ENCODE results near the gene RYK. TPM values are rescaled to one million over a fixed set of nuclear protein-coding genes. Genes with fewer than 3 reads are reported as not detected.

RYK gene
- total RNA-seq, result 10 to 100 TPM; 36.1 to 43.2 TPM

DNA sequence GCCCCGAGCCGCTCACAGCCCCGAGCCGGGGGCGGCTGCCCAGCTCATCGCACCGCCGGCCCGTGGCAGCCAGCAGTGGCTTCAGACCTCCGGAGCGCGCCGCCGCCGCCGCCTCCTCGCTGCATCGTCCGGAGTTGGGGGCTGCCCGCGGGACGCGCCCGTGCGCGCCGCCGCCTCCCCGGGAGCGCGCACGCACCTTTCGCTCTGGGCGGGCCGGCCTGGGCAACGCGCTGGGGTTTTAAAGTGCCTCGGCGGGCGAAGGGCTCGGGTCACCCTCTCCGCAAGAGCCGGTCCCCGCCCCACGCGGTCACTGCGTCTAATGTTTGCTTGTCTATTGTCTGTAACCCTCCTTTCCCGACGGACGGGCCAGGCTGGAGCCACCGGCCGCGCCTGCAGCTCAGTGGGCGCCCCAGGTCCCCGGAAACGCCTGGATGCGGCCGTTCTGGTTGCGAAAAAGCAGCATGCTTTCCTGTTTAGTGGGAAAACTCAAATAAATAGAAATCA, at the start of gene RYK:
Gene RYK, minus strand, starts transcription at position 143 of the 504 bp plus-strand sequence. CDS start 205 bp downstream, outside the sequence.
- intact Hi-C loops (cut with DNase I), result no loop called here
- H3K27me3 ChIP-seq, result no peaks in the 10 kb centered on the region
- H3K4me3 ChIP-seq, result peak within 1 kb of the TSS; percentile 53 to 77
- peaks cover 26% of the 10 kb centered on the region for H3K4me1 ChIP-seq
- DNase-seq, result peak; percentile 76 to 85 (median 80)
- peak within 1 kb of the TSS; percentile 74 to 88 (median 88) for H3K27ac ChIP-seq
- no peaks in the 10 kb centered on the region for H3K9me3 ChIP-seq
- 0% methylated on average over 15 to 28 of the region's 59 CpGs for WGBS, 2 donors
- TF ChIP-seq, protein P1, sequence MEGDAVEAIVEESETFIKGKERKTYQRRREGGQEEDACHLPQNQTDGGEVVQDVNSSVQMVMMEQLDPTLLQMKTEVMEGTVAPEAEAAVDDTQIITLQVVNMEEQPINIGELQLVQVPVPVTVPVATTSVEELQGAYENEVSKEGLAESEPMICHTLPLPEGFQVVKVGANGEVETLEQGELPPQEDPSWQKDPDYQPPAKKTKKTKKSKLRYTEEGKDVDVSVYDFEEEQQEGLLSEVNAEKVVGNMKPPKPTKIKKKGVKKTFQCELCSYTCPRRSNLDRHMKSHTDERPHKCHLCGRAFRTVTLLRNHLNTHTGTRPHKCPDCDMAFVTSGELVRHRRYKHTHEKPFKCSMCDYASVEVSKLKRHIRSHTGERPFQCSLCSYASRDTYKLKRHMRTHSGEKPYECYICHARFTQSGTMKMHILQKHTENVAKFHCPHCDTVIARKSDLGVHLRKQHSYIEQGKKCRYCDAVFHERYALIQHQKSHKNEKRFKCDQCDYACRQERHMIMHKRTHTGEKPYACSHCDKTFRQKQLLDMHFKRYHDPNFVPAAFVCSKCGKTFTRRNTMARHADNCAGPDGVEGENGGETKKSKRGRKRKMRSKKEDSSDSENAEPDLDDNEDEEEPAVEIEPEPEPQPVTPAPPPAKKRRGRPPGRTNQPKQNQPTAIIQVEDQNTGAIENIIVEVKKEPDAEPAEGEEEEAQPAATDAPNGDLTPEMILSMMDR (IDR thresholded peaks at IDR 0.05), result peak in 1 of 7 experiments; percentile 1
- TF ChIP-seq POLR2A (IDR thresholded peaks at IDR 0.05), result peak; percentile 60 to 69 (median 68)
- no peaks in the 10 kb centered on the region for H3K36me3 ChIP-seq (replicated peaks in 1 of 2; ENCODE audit: insufficient read depth in 1 of 2, low read depth in 2 of 2)
- ATAC-seq, result peak; percentile 93

- no peak overlapping the region for H3K27ac ChIP-seq
- TF ChIP-seq POLR2A (IDR thresholded peaks at IDR 0.05), result no peak
- TF ChIP-seq, protein P1 (IDR thresholded peaks at IDR 0.05), result no peak
- ATAC-seq (no peak), DNase-seq (no peak)
- no peaks in the 10 kb centered on the region for H3K9me3 ChIP-seq
- H3K36me3 ChIP-seq (replicated peaks in 1 of 2; ENCODE audit: insufficient read depth in 1 of 2, low read depth in 2 of 2), result no peaks in the 10 kb centered on the region
- H3K27me3 ChIP-seq, result no peaks in the 10 kb centered on the region
- no peaks in the 10 kb centered on the region for H3K4me1 ChIP-seq
- intact Hi-C loops (cut with DNase I), result loop anchor here (10.0 kb wide), 1 partner anchor 85 kb away; no protein-coding TSS in a partner anchor
- WGBS, 2 donors, result 75 to 94% methylated on average over 1 of the region's 1 CpG
- H3K4me3 ChIP-seq, result no peak overlapping the region
These were observed 49.2 kb upstream of the RYK start for GRCh38 chr3:134299888-134300206.

DNA sequence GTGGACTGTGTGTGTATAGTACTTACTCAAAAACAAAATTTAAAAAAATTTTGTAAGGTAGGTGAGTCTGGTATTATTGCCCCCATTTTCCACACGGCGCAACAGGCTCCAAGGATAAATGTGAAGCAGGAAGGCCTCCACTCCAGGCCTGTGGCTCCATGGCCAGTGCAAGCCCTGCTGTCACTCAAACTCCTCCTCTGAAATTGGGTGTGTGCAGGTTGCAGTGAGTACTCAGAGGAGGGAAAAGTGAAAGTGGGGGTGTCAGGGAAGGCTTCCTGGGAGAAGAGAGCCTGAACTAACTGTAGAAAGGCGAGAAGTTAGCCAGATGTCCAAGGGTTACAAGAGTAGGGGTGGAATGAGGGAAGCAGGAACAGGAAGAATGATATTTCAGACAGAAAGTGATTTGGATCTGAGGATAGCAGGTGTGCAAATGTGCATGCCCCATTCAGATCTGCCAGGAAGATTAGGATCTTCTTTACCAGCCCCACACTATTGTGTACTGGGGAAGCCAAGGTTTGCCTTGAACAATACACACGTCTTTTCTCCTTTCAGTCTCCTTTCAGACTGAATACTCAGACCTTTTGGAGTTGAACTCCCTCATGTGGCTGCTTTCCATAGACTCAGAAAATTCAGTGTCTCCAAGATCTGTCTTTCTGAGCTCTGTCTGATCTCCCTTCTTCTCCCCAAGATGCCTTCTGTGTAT, 48.7 kb upstream of the RYK start:
- Histone ChIP-seq H3K9me3 (no peaks in the 10 kb centered on the region), H3K27ac (no peak overlapping the region), H3K4me3 (no peak overlapping the region), H3K36me3 (replicated peaks in 1 of 2; ENCODE audit: insufficient read depth in 1 of 2, low read depth in 2 of 2) (no peaks in the 10 kb centered on the region), H3K27me3 (no peaks in the 10 kb centered on the region), H3K4me1 (no peaks in the 10 kb centered on the region)
- DNase-seq, result no peak
- 68 to 71% methylated on average over 4 of the region's 4 CpGs for WGBS, 2 donors
- peak; percentile 50 for ATAC-seq
- intact Hi-C loops (cut with DNase I), result no loop called here
- no peak for TF ChIP-seq POLR2A (IDR thresholded peaks at IDR 0.05)
- TF ChIP-seq, protein P1 (IDR thresholded peaks at IDR 0.05), result peak in 4 of 7 experiments; percentile 30 to 54 (median 38)

DNA sequence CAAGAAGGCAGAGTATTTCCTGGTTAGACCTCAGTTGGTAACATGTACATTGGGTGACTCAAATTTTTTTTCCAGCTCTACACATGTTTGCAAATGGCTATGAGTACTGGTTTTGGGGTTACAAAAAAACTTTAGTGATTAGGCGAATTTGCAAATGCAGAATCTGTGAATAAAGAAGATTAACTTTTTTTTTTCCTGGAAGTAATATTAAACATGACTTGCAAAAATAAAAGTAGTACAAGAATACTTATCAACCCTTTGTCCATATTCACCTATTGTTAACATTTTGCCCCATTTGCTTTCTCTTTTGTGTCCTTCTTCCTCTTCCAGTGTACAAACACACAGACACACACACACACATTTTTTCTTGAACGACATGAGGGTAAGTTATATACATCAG, 47.6 kb upstream of the RYK start:
- Histone ChIP-seq H3K4me1 (no peaks in the 10 kb centered on the region), H3K27ac (no peak overlapping the region), H3K4me3 (no peak overlapping the region), H3K9me3 (no peaks in the 10 kb centered on the region), H3K27me3 (no peaks in the 10 kb centered on the region), H3K36me3 (replicated peaks in 1 of 2; ENCODE audit: insufficient read depth in 1 of 2, low read depth in 2 of 2) (no peaks in the 10 kb centered on the region)
- DNase-seq (no peak), ATAC-seq (no peak)
- intact Hi-C loops (cut with DNase I), result no loop called here
- 91 to 93% methylated on average over 2 of the region's 2 CpGs for WGBS, 2 donors
- TF ChIP-seq, protein P1 (IDR thresholded peaks at IDR 0.05), result no peak
- no peak for TF ChIP-seq POLR2A (IDR thresholded peaks at IDR 0.05)

DNA sequence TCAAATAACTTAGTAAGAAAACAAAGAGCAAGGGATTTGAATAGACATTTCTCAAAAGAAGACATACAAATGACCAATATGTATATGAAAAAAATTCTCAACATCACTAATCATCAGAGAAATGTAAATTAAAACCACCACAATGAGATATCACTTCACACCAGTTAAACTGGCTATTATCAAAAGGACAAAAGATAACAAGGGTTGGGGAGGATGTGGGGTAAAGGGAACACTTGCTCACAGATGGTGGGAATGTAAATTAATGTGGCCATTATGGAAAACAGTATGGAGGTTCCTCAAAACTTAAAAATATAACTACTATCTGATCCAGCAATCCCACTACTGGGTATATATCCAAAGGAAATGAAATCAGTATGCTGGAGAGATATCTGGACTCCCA, 46.0 kb upstream of the RYK start:
- Histone ChIP-seq H3K36me3 (replicated peaks in 1 of 2; ENCODE audit: insufficient read depth in 1 of 2, low read depth in 2 of 2) (no peaks in the 10 kb centered on the region), H3K4me3 (no peak overlapping the region), H3K27me3 (no peaks in the 10 kb centered on the region), H3K4me1 (no peaks in the 10 kb centered on the region), H3K27ac (no peak overlapping the region), H3K9me3 (no peaks in the 10 kb centered on the region)
- intact Hi-C loops (cut with DNase I), result no loop called here
- TF ChIP-seq, protein P1 (IDR thresholded peaks at IDR 0.05), result no peak
- TF ChIP-seq POLR2A (IDR thresholded peaks at IDR 0.05), result no peak
- DNase-seq (no peak), ATAC-seq (no peak)
